Mucosa of descending colon (tissue), 3 donors: ENCODE results near the gene RAB1B. TPM values are rescaled to one million over a fixed set of nuclear protein-coding genes. Genes with fewer than 3 reads are reported as not detected.
A peak's percentile ranks its signal among the peaks of the same experiment; 100 is the strongest.

Experiments used
- ATAC-seq: fragments of 200-7000 bp; cut with Tn5 transposase; one replicate; pipeline ENCODE4 v1.9.1; 2020; ENCODE audit warnings: mild to moderate bottlenecking, moderate library complexity
- DNase-seq, 3 donors: peaks; one replicate each; pipeline ENCODE4 v3.0.0-alpha.2; 2020
- H3K36me3 ChIP-seq: fragments of 200-600 bp; one replicate; pipeline ENCODE4 v1.8.0; 2021; ENCODE audit warnings: low read depth, mild to moderate bottlenecking
- H3K4me1 ChIP-seq: fragments of 200-600 bp; one replicate; pipeline ENCODE4 v1.8.0; 2021; ENCODE audit warnings: low read depth, mild to moderate bottlenecking
- H3K4me3 ChIP-seq: fragments of 200-600 bp; one replicate; pipeline ENCODE4 v1.8.0; 2021; ENCODE audit warnings: mild to moderate bottlenecking
- H3K9me3 ChIP-seq: fragments of 200-600 bp; one replicate; pipeline ENCODE4 v1.8.0; 2021; ENCODE audit warnings: mild to moderate bottlenecking
- CTCF ChIP-seq: fragments of 200-600 bp; IDR thresholded peaks from one replicate; pipeline ENCODE4 v1.8.0; 2022; ENCODE audit warnings: antibody characterized with exemption, mild to moderate bottlenecking
- intact Hi-C, 2 donors: fragments of 100-400 bp; cut with DNase I in 1 of 2; cut with micrococcal nuclease in 1 of 2; formaldehyde crosslinking; loops; one replicate each; pipeline versions ENCODE4 v1.11.0 to v1.11.1; 2022; cut with DNase I, micrococcal nuclease
- total RNA-seq, 3 donors: library from RNA; stranded (reverse); fragmentation: NEBNext Ultra II Directional in 2 of 3; extraction: Animal tissue kit (Norgen Biotek cat#: 25700) in 2 of 3; gene quantifications; one replicate each; pipeline versions ENCODE4 v1.2.1 to v1.2.4, GENCODE V29; 2021 to 2023
- donor health status: DM: no; HTN: no; CAD: no; lungs with moderate emphysema.
- donor health status: DM: no; HTN: no; CAD: no.
- donor health status: DM: no; HTN: yes; CAD: no.

The RAB1B gene
- total RNA-seq, 3 donors from 2014 or later = 154 to 210 (median 191) TPM

GRCh38 chr11:66321606-66322005, 53.2 kb downstream of the RAB1B start:
- H3K9me3 ChIP-seq = no peaks in the 10 kb centered on the region
- ATAC-seq (no peak), DNase-seq (no peak)
- peaks cover 5% of the 10 kb centered on the region for H3K4me1 ChIP-seq
- no peak overlapping the region for H3K4me3 ChIP-seq
- no peaks in the 10 kb centered on the region for H3K36me3 ChIP-seq
- intact Hi-C loops = no loop called here
- TF ChIP-seq CTCF = no peak

- DNase-seq (peak in 1 of 3 donors; percentile 64), ATAC-seq (peak; percentile 6)
- peaks cover 6% of the 10 kb centered on the region for H3K4me1 ChIP-seq
- no peaks in the 10 kb centered on the region for H3K36me3 ChIP-seq
- no peaks in the 10 kb centered on the region for H3K9me3 ChIP-seq
- no peak for TF ChIP-seq CTCF
- no peak overlapping the region for H3K4me3 ChIP-seq
- intact Hi-C loops = no loop called here
Observed at GRCh38 chr11:66322732-66323427, 54.4 kb downstream of the RAB1B start.

- no peaks in the 10 kb centered on the region for H3K36me3 ChIP-seq
- no peak for TF ChIP-seq CTCF
- DNase-seq = no peak
- H3K4me1 ChIP-seq = peaks cover 9% of the 10 kb centered on the region
- no peak overlapping the region for H3K4me3 ChIP-seq
- no peak for ATAC-seq
- intact Hi-C loops = no loop called here
- no peaks in the 10 kb centered on the region for H3K9me3 ChIP-seq
Observed at GRCh38 chr11:66323684-66324083, 55.2 kb downstream of the RAB1B start.

GRCh38 chr11:66324664-66325063, 56.2 kb downstream of the RAB1B start:
- intact Hi-C loops = no loop called here
- no peak overlapping the region for H3K4me3 ChIP-seq
- ATAC-seq (no peak), DNase-seq (no peak)
- no peak for TF ChIP-seq CTCF
- no peaks in the 10 kb centered on the region for H3K9me3 ChIP-seq
- H3K4me1 ChIP-seq = peaks cover 11% of the 10 kb centered on the region
- H3K36me3 ChIP-seq = no peaks in the 10 kb centered on the region

GRCh38 chr11:66325263-66325671, 56.8 kb downstream of the RAB1B start:
- Histone ChIP-seq H3K9me3 (no peaks in the 10 kb centered on the region), H3K36me3 (no peaks in the 10 kb centered on the region), H3K4me1 (peaks cover 11% of the 10 kb centered on the region), H3K4me3 (no peak overlapping the region)
- TF ChIP-seq CTCF = no peak
- intact Hi-C loops = no loop called here
- DNase-seq = no peak
- no peak for ATAC-seq
